HEK293T (cell line): ENCODE data around the gene EYS.

Experiments used
- BHLHE40 ChIP-seq: fragments of 450-650 bp; IDR thresholded peaks from 2 replicates; pipeline ENCODE4 v1.6.1; 2016; ENCODE audit warnings: mild to moderate bottlenecking, moderate library complexity, borderline replicate concordance
- FOXA1 ChIP-seq: fragments of 450-650 bp; IDR thresholded peaks from 2 replicates; pipeline ENCODE4 v1.6.1; 2016; ENCODE audit warnings: mild to moderate bottlenecking
- FOXM1 ChIP-seq: fragments of 450-650 bp; IDR thresholded peaks from 2 replicates; pipeline ENCODE4 v1.6.1; 2017; ENCODE audit warnings: mild to moderate bottlenecking, borderline replicate concordance
- SP1 ChIP-seq: fragments of 450-650 bp; IDR thresholded peaks from 2 replicates; pipeline ENCODE4 v1.6.1; 2017

DNA sequence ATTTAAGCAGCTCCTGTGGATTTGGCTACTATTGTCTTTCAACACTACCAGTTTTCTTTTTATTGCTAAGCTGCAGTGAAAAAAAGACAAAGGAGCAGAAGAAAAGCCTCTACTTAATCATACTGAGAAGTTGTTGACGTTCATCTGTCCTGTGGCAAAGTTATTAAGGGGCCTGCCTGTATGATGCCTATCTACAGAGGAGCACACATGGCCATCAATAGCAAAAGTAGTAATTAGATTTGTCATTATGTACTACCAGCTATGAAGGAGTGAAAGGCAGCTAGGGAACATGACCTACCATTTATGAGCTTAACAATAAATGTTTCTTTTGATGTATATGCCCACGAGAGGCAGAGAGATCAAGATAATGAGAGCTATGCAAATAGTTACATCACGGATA lies 1450.5 kb downstream of the EYS start:
- TF ChIP-seq SP1 (no peak), FOXA1 (no peak), FOXM1 (no peak), BHLHE40 (no peak)
